HG03457 (cell line): ENCODE data around the gene ZBTB46.

ENCODE experiments used
- ATAC-seq: cut with Tn5 transposase; IDR thresholded peaks from one replicate; pipeline ENCODE4 v1.9.1; 2021; ENCODE audit warnings: moderate number of reproducible peaks; ENCODE audit not compliant: unreplicated experiment

The ZBTB46 gene

GRCh38 chr20:63697357-63697867, 133.7 kb downstream of the ZBTB46 start:
- no peak for ATAC-seq

GRCh38 chr20:63696628-63697356, 134.3 kb downstream of the ZBTB46 start, which contains the start of gene TNFRSF6B:
Gene TNFRSF6B (plus strand): TSS chr20:63696652. CDS start chr20:63696768, 116 bp downstream.
- no peak for ATAC-seq

GRCh38 chr20:63696306-63696627, 134.8 kb downstream of the ZBTB46 start:
- no peak for ATAC-seq

- no peak for ATAC-seq
These were observed 135.4 kb downstream of the ZBTB46 start for GRCh38 chr20:63695424-63696305.

- no peak for ATAC-seq
These were observed 136.3 kb downstream of the ZBTB46 start for GRCh38 chr20:63694584-63695423.

- no peak for ATAC-seq
These were observed 137.1 kb downstream of the ZBTB46 start for GRCh38 chr20:63693733-63694583.
